ENCODE data around the gene SLC27A6. TPM values are rescaled to one million over a fixed set of nuclear protein-coding genes. Genes with fewer than 3 reads are reported as not detected.

The SLC27A6 gene
- total and polyA plus RNA-seq, 2 donors (not counting 1 experiment from before 2014, with no cell fraction given) = not detected

DNA sequence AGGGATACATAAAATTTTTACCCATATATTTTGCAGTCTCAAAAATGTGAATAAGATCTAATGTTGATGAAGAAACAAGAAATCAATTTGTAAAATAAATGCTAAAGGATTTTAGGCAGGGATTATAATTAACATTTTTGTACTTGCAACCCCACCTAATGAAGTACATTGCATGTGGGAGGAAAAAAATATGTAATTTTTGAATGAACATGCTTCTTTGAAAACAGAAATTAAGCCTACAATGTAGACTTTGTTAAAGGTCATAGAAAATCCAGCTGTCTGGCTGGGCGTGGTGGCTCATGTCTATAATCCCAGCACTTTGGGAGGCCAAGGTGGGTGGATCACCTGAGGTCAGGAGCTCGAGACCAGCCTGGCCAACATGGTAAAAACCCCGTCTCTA is 15.6 kb downstream of the SLC27A6 start:
- WGBS (ENCODE audit: insufficient coverage) = no CpG with 5 or more reads among the region's 3 CpGs
- no peaks in the 10 kb centered on the region for H4K20me1 ChIP-seq (ENCODE audit: control insufficient read depth, insufficient read depth, low read length, poor library complexity, severe bottlenecking)
- TF ChIP-seq CTCF (IDR thresholded peaks at IDR 0.05) (no peak), EZH2 (IDR thresholded peaks at IDR 0.05; ENCODE audit: borderline replicate concordance, insufficient read depth, low read depth, low read length, poor library complexity, severe bottlenecking) (no peak)
- H3K4me2 ChIP-seq (replicated peaks; ENCODE audit: low read depth, low read length, poor library complexity, severe bottlenecking) = no peak overlapping the region
- Mint-ChIP-seq H3K27ac (no peak overlapping the region), H3K27me3 (no peaks in the 10 kb centered on the region), H3K9me3 (ENCODE audit: insufficient read depth) (no peaks in the 10 kb centered on the region), H3K4me3 (no peak overlapping the region), H3K4me1 (no peaks in the 10 kb centered on the region)
- no peaks in the 10 kb centered on the region for H3K9me3 ChIP-seq (ENCODE audit: control extremely low read depth in 1 of 3, control insufficient read depth in 2 of 3, insufficient read depth in 1 of 3, low read length in 2 of 3)
- DNase-seq (no peak), ATAC-seq (ENCODE audit: low read depth) (no peak)
- H3K27ac ChIP-seq (ENCODE audit: low read length in 2 of 2) = no peak overlapping the region
- no peaks in the 10 kb centered on the region for H3K36me3 ChIP-seq (replicated peaks in 1 of 2; ENCODE audit: control extremely low read depth in 1 of 2, control insufficient read depth in 1 of 2, extremely low read depth in 1 of 2, insufficient read depth in 2 of 2, low read length in 1 of 2)
- H3K79me2 ChIP-seq (ENCODE audit: control insufficient read depth, insufficient read depth, low read length) = no peaks in the 10 kb centered on the region
- no peaks in the 10 kb centered on the region for H3K27me3 ChIP-seq (replicated peaks in 1 of 4; ENCODE audit: control extremely low read depth in 1 of 4, control insufficient read depth in 3 of 4, insufficient read depth in 4 of 4, low read length in 3 of 4)
- no peak overlapping the region for H3K9ac ChIP-seq (ENCODE audit: low read length)
- intact Hi-C loops (cut with micrococcal nuclease) = no loop called here
- H3K4me1 ChIP-seq (ENCODE audit: control insufficient read depth in 2 of 2, insufficient read depth in 2 of 2, low read length in 2 of 2) = no peaks in the 10 kb centered on the region
- H3K4me3 ChIP-seq (ENCODE audit: control extremely low read depth in 1 of 5, extremely low read depth in 1 of 5, insufficient read depth in 1 of 5, low read depth in 2 of 5, low read length in 4 of 5) = no peak overlapping the region
- ChIA-PET POLR2A (no interaction called here), CTCF (no interaction called here)
- H2AFZ ChIP-seq (ENCODE audit: insufficient read depth, low read depth, low read length, poor library complexity, severe bottlenecking) = no peak overlapping the region

DNA sequence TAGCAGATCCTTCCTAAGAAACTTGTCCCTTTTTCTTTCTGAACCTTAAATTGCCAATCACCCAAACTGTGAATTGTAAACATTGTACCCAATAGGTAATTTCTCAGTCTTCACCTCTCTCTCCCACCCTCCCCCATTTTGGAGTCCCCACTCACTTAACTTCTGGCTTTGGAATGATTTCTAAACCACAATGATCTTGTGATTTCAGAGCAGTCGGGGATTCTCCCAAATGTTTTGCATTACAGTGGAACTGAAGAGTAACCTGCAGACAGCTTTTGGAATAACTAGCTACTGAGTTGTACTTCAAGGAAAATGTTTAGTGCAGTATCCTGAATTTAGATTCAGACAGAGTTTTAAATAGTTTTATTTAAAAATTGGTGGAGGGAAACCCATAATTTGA is 19.2 kb downstream of the SLC27A6 start:
- Histone ChIP-seq H3K36me3 (replicated peaks in 1 of 2; ENCODE audit: control extremely low read depth in 1 of 2, control insufficient read depth in 1 of 2, extremely low read depth in 1 of 2, insufficient read depth in 2 of 2, low read length in 1 of 2) (no peaks in the 10 kb centered on the region), H3K27ac (ENCODE audit: low read length in 2 of 2) (no peak overlapping the region), H3K4me2 (replicated peaks; ENCODE audit: low read depth, low read length, poor library complexity, severe bottlenecking) (no peak overlapping the region), H3K9me3 (ENCODE audit: control extremely low read depth in 1 of 3, control insufficient read depth in 2 of 3, insufficient read depth in 1 of 3, low read length in 2 of 3) (no peaks in the 10 kb centered on the region), H2AFZ (ENCODE audit: insufficient read depth, low read depth, low read length, poor library complexity, severe bottlenecking) (no peak overlapping the region), H4K20me1 (ENCODE audit: control insufficient read depth, insufficient read depth, low read length, poor library complexity, severe bottlenecking) (no peaks in the 10 kb centered on the region), H3K79me2 (ENCODE audit: control insufficient read depth, insufficient read depth, low read length) (no peaks in the 10 kb centered on the region), H3K9ac (ENCODE audit: low read length) (no peak overlapping the region), H3K4me1 (ENCODE audit: control insufficient read depth in 2 of 2, insufficient read depth in 2 of 2, low read length in 2 of 2) (no peaks in the 10 kb centered on the region), H3K4me3 (ENCODE audit: control extremely low read depth in 1 of 5, extremely low read depth in 1 of 5, insufficient read depth in 1 of 5, low read depth in 2 of 5, low read length in 4 of 5) (no peak overlapping the region), H3K27me3 (replicated peaks in 1 of 4; ENCODE audit: control extremely low read depth in 1 of 4, control insufficient read depth in 3 of 4, insufficient read depth in 4 of 4, low read length in 3 of 4) (no peaks in the 10 kb centered on the region)
- no peak overlapping the region for H3K27ac Mint-ChIP-seq
- ATAC-seq (ENCODE audit: low read depth) (no peak), DNase-seq (no peak)
- 57% methylated on average over 1 of the region's 1 CpG for WGBS (ENCODE audit: insufficient coverage)
- H3K4me1 Mint-ChIP-seq = no peaks in the 10 kb centered on the region
- no peak for TF ChIP-seq CTCF (IDR thresholded peaks at IDR 0.05)
- no peak for TF ChIP-seq EZH2 (IDR thresholded peaks at IDR 0.05; ENCODE audit: borderline replicate concordance, insufficient read depth, low read depth, low read length, poor library complexity, severe bottlenecking)
- H3K27me3 Mint-ChIP-seq = no peaks in the 10 kb centered on the region
- H3K4me3 Mint-ChIP-seq = no peak overlapping the region
- POLR2A ChIA-PET = no interaction called here
- H3K9me3 Mint-ChIP-seq (ENCODE audit: insufficient read depth) = no peaks in the 10 kb centered on the region
- intact Hi-C loops (cut with micrococcal nuclease) = no loop called here
- CTCF ChIA-PET = no interaction called here
